ENCODE measurements around the gene UNC5CL.
"Not testable (repeated sequence)": the region's sequence is repeated elsewhere in the genome, so short reads cannot be mapped to it uniquely, and the experiment has no call there.

Gene UNC5CL

GRCh38 chr6:41036601-41037000, 2.4 kb downstream of the UNC5CL start:
- H3K27ac Mint-ChIP-seq = no peak overlapping the region
- no peaks in the 10 kb centered on the region for H3K9me3 Mint-ChIP-seq
- H3K4me3 Mint-ChIP-seq = no peak overlapping the region
- peaks cover 3% of the 10 kb centered on the region for H3K4me1 Mint-ChIP-seq (ENCODE audit: low read depth)
- no peaks in the 10 kb centered on the region for H3K27me3 Mint-ChIP-seq
- no peaks in the 10 kb centered on the region for H3K36me3 Mint-ChIP-seq (ENCODE audit: low read depth)

GRCh38 chr6:41036186-41036585, 2.8 kb downstream of the UNC5CL start:
- Mint-ChIP-seq H3K27ac (no peak overlapping the region), H3K36me3 (ENCODE audit: low read depth) (no peaks in the 10 kb centered on the region), H3K27me3 (no peaks in the 10 kb centered on the region), H3K4me3 (no peak overlapping the region), H3K9me3 (no peaks in the 10 kb centered on the region), H3K4me1 (ENCODE audit: low read depth) (peaks cover 3% of the 10 kb centered on the region)

GRCh38 chr6:41033776-41034175, 5.2 kb downstream of the UNC5CL start:
- Mint-ChIP-seq H3K4me3 (no peak overlapping the region), H3K36me3 (ENCODE audit: low read depth) (no peaks in the 10 kb centered on the region), H3K27ac (no peak overlapping the region), H3K4me1 (ENCODE audit: low read depth) (peaks cover 6% of the 10 kb centered on the region), H3K27me3 (no peaks in the 10 kb centered on the region), H3K9me3 (no peaks in the 10 kb centered on the region)

- H3K27ac Mint-ChIP-seq = no peak overlapping the region
- peaks cover 11% of the 10 kb centered on the region for H3K4me1 Mint-ChIP-seq (ENCODE audit: low read depth)
- H3K9me3 Mint-ChIP-seq = no peaks in the 10 kb centered on the region
- H3K36me3 Mint-ChIP-seq (ENCODE audit: low read depth) = no peaks in the 10 kb centered on the region
- H3K27me3 Mint-ChIP-seq = no peaks in the 10 kb centered on the region
- H3K4me3 Mint-ChIP-seq = no peak overlapping the region
Observed at GRCh38 chr6:41032830-41033229, 6.2 kb downstream of the UNC5CL start.

GRCh38 chr6:41028561-41029412, 10.2 kb downstream of the UNC5CL start:
- Mint-ChIP-seq H3K36me3 (ENCODE audit: low read depth) (no peaks in the 10 kb centered on the region), H3K27ac (peak overlapping the region; percentile 86), H3K9me3 (no peaks in the 10 kb centered on the region), H3K27me3 (no peaks in the 10 kb centered on the region), H3K4me1 (ENCODE audit: low read depth) (peaks cover 20% of the 10 kb centered on the region), H3K4me3 (peak overlapping the region; percentile 85)

GRCh38 chr6:41027799-41028560, 11.0 kb downstream of the UNC5CL start:
- Mint-ChIP-seq H3K27me3 (no peaks in the 10 kb centered on the region), H3K4me3 (peak overlapping the region; percentile 85), H3K27ac (peak overlapping the region; percentile 86), H3K9me3 (no peaks in the 10 kb centered on the region), H3K4me1 (ENCODE audit: low read depth) (peaks cover 20% of the 10 kb centered on the region), H3K36me3 (ENCODE audit: low read depth) (no peaks in the 10 kb centered on the region)

- H3K36me3 Mint-ChIP-seq (ENCODE audit: low read depth) = no peaks in the 10 kb centered on the region
- no peaks in the 10 kb centered on the region for H3K27me3 Mint-ChIP-seq
- peaks cover 20% of the 10 kb centered on the region for H3K4me1 Mint-ChIP-seq (ENCODE audit: low read depth)
- peak overlapping the region; percentile 86 for H3K27ac Mint-ChIP-seq
- no peaks in the 10 kb centered on the region for H3K9me3 Mint-ChIP-seq
- peak overlapping the region; percentile 85 for H3K4me3 Mint-ChIP-seq
Observed at GRCh38 chr6:41027241-41027640, 11.8 kb downstream of the UNC5CL start.

GRCh38 chr6:41025966-41026530, 13.0 kb downstream of the UNC5CL start:
- H3K9me3 Mint-ChIP-seq = no peaks in the 10 kb centered on the region
- H3K27ac Mint-ChIP-seq = no peak overlapping the region
- H3K27me3 Mint-ChIP-seq = no peaks in the 10 kb centered on the region
- peaks cover 20% of the 10 kb centered on the region for H3K4me1 Mint-ChIP-seq (ENCODE audit: low read depth)
- no peak overlapping the region for H3K4me3 Mint-ChIP-seq
- H3K36me3 Mint-ChIP-seq (ENCODE audit: low read depth) = no peaks in the 10 kb centered on the region

GRCh38 chr6:41023114-41023513, 15.9 kb downstream of the UNC5CL start:
- no peak overlapping the region for H3K4me3 Mint-ChIP-seq
- no peaks in the 10 kb centered on the region for H3K36me3 Mint-ChIP-seq (ENCODE audit: low read depth)
- no peak overlapping the region for H3K27ac Mint-ChIP-seq
- H3K27me3 Mint-ChIP-seq = no peaks in the 10 kb centered on the region
- no peaks in the 10 kb centered on the region for H3K9me3 Mint-ChIP-seq
- peaks cover 11% of the 10 kb centered on the region for H3K4me1 Mint-ChIP-seq (ENCODE audit: low read depth)

GRCh38 chr6:41022294-41022693, 16.7 kb downstream of the UNC5CL start:
- Mint-ChIP-seq H3K4me3 (no peak overlapping the region), H3K36me3 (ENCODE audit: low read depth) (no peaks in the 10 kb centered on the region), H3K27me3 (no peaks in the 10 kb centered on the region), H3K4me1 (ENCODE audit: low read depth) (peaks cover 4% of the 10 kb centered on the region), H3K9me3 (no peaks in the 10 kb centered on the region), H3K27ac (no peak overlapping the region)

GRCh38 chr6:41021832-41022231, 17.2 kb downstream of the UNC5CL start:
- H3K27me3 Mint-ChIP-seq = no peaks in the 10 kb centered on the region
- H3K9me3 Mint-ChIP-seq = no peaks in the 10 kb centered on the region

GRCh38 chr6:41017663-41018062, 21.4 kb downstream of the UNC5CL start:
- Mint-ChIP-seq H3K4me3 (no peak overlapping the region), H3K9me3 (no peaks in the 10 kb centered on the region), H3K27ac (no peak overlapping the region), H3K27me3 (no peaks in the 10 kb centered on the region), H3K4me1 (ENCODE audit: low read depth) (no peaks in the 10 kb centered on the region), H3K36me3 (ENCODE audit: low read depth) (no peaks in the 10 kb centered on the region)

More at GRCh38 chr6:41021832-41022231, 17.2 kb downstream of the UNC5CL start:
- Mint-ChIP-seq H3K4me1 (ENCODE audit: low read depth) (no peaks in the 10 kb centered on the region), H3K36me3 (ENCODE audit: low read depth) (no peaks in the 10 kb centered on the region), H3K27ac (no peak overlapping the region), H3K4me3 (no peak overlapping the region)

GRCh38 chr6:41015860-41016259, 23.2 kb downstream of the UNC5CL start:
- not testable (repeated sequence) for H3K4me1 Mint-ChIP-seq (ENCODE audit: low read depth); H3K9me3 Mint-ChIP-seq; H3K36me3 Mint-ChIP-seq (ENCODE audit: low read depth); H3K27ac Mint-ChIP-seq; H3K27me3 Mint-ChIP-seq; H3K4me3 Mint-ChIP-seq

- H3K27me3 Mint-ChIP-seq = no peaks in the 10 kb centered on the region
- H3K27ac Mint-ChIP-seq = no peak overlapping the region
- H3K4me1 Mint-ChIP-seq (ENCODE audit: low read depth) = no peaks in the 10 kb centered on the region
Observed at GRCh38 chr6:41014780-41015179, 24.2 kb downstream of the UNC5CL start.

GRCh38 chr6:41013466-41014153, 25.4 kb downstream of the UNC5CL start:
- Mint-ChIP-seq H3K4me3 (no peak overlapping the region), H3K27ac (no peak overlapping the region)

More at GRCh38 chr6:41014780-41015179, 24.2 kb downstream of the UNC5CL start:
- Mint-ChIP-seq H3K4me3 (no peak overlapping the region), H3K36me3 (ENCODE audit: low read depth) (no peaks in the 10 kb centered on the region), H3K9me3 (no peaks in the 10 kb centered on the region)

More at GRCh38 chr6:41013466-41014153, 25.4 kb downstream of the UNC5CL start:
- H3K4me1 Mint-ChIP-seq (ENCODE audit: low read depth) = no peaks in the 10 kb centered on the region
- H3K36me3 Mint-ChIP-seq (ENCODE audit: low read depth) = no peaks in the 10 kb centered on the region
- H3K9me3 Mint-ChIP-seq = no peaks in the 10 kb centered on the region
- no peaks in the 10 kb centered on the region for H3K27me3 Mint-ChIP-seq

Data from stimulated activated naive CD8-positive, alpha-beta T cell treated with anti-CD3 and anti-CD28 coated beads, Interleukin-15, Interleukin-2, amounts not matched to agents 100 ng/mL and 50 ng/mL, for 24 hours (primary cell).